Femur (tissue), 1 donor: ENCODE measurements around the gene MLLT3.

ENCODE experiments used
- DNase-seq: peaks from one replicate; pipeline ENCODE4 v3.0.0-alpha.2; 2017

Gene MLLT3

DNA sequence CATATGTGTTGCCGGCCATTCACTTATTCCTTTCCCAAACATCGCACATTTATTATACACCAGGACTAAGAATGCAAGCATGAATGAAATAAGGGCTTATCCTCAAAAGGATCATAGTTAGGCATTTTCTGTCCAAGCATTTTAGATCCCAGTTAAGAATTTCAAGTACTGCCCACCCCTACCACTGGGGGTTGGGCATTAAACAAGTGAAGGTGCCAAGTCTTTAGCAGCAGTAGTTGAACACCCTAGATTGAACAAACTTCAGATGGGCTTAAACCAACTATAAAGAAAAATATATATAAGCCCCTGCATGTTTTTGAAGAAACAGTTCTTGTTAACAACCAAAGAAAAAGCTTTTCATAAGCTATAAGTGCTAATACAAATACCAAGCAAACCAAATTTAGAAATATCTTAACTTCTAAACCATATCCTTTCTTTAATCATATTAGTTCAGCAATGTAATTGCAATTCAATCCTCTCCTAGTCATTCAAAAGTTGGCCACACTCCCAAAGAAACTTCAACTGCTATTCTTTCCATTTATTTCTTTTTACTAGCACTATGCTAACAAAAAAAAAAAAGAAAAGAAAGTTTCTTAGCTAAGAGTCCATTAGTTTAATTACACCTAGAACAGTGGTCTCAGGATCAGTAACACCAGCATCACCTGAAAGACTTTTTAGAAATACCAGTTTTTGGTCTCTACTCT is 149.8 kb downstream of the MLLT3 start:
- DNase-seq: no peak

DNA sequence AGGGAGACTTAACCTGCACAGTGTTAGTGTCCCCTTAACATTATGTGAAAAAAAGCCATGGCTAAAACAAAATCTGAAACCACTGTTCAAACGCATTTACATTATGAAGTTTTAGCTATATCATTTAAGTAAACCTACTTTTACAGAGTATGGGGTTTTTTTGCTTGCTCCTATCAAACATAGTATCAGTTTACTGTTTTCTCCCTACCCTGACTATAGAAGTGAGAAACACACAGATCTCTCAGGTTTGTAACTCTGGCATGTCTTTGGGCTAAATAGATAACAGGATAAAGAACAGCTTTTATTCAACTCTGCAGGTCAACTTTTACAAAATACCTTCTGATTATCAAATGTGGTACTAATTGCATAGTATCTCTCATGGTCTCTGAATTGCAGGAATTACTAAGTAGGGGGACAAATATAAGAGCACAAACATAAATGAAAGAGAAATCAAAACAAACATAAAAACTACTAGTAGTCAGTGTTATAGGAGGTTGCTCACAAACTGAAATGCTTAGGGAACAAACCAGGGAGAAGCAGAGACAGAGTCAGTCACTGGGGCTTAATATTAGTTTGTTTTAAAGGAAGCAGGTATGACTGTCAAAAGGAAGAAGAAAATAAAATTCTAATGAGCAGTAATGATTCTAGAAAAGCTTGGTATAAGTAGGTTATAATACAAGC is 155.8 kb downstream of the MLLT3 start:
- no peak for DNase-seq

DNA sequence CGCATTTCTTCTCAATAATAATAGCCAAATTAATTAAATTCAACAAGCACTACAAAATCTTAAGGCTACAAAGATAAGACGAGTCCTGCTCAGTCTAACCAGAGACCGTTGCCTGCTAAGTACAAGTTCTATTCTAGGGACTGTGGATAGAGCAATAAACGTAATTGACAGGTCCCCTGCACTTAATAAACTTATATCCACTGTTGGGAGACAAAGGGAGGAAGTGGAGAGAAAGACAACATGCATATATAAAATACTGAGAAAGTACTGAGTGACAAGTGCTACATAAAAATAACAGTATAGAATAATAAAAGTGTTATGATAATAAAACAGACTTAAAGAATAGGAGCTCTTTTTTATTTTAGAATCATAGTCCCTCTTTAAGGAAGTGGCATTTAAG is 158.1 kb downstream of the MLLT3 start:
- DNase-seq: no peak

DNA sequence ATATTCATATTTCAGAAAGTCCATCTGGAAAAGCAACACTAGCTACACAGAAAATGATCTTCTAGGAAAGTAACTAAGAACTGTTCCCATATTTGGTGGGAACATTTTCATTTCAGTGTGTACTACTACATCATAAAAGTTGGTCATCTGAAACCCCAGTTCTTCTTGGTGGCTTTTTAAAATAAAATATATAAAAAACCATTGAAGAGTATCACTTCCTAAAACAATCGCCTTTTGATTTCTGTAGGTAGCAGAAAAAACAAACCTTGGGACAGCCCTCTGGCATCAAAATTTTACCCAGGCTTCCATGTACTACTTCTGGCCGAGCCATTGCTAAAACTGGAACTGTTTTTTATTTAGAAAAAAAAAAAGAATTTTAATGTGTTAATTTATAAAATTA is 158.5 kb downstream of the MLLT3 start:
- DNase-seq: no peak

DNA sequence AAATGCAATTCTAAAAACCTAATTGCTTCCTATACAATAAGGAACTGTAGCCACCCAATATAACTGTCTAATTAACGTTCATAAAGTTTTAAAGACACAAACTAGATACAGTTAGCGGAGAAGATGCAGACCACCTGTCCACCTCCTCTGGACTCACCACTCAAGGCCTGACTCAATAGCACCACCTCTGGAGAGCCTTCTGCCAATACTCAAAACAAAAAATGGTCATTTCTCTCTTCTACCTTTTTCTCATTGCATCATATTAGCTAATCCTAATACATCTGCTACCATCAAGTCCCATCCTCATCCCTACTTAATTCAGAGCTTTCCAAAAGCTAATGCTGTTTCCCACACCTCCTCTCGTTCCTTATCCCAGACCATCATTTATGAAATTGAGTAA is 159.9 kb downstream of the MLLT3 start:
- no peak for DNase-seq

DNA sequence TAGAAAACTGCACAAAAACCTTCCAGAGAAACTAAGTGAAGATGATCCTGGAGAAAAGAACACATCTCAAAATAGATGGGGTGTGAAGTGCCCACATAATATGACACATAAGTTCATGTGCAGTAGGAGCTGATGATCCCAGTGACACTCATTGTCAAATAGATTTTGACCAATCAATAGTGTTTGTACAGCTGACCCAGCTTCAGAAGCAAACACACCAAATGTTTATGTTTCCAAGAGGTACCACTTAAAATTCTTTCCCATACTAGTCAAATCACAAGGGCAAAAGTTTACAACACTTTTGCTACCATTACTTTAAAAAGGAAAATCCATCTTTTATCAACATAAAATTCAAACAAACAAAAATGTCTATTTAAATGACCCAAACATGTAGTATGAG is 175.0 kb downstream of the MLLT3 start:
- no peak for DNase-seq

DNA sequence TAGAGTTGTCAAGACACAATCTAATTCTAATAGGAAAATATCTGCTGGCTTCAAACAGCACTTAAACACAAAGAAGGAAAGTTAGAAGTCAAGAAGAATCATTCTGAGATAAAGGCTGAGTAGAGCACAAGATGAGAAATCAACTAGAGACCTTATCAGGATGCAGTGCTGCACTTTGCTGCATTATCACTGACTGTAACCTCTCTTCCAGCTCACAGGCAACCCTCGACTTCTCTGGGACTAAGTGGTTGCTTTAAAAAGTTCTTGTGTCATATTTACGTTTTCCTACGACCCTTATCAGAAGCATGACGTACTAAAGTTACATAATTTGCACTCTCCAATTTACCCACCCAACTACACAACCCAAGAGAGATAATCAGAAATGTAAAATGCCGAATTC is 176.1 kb downstream of the MLLT3 start:
- DNase-seq: no peak

DNA sequence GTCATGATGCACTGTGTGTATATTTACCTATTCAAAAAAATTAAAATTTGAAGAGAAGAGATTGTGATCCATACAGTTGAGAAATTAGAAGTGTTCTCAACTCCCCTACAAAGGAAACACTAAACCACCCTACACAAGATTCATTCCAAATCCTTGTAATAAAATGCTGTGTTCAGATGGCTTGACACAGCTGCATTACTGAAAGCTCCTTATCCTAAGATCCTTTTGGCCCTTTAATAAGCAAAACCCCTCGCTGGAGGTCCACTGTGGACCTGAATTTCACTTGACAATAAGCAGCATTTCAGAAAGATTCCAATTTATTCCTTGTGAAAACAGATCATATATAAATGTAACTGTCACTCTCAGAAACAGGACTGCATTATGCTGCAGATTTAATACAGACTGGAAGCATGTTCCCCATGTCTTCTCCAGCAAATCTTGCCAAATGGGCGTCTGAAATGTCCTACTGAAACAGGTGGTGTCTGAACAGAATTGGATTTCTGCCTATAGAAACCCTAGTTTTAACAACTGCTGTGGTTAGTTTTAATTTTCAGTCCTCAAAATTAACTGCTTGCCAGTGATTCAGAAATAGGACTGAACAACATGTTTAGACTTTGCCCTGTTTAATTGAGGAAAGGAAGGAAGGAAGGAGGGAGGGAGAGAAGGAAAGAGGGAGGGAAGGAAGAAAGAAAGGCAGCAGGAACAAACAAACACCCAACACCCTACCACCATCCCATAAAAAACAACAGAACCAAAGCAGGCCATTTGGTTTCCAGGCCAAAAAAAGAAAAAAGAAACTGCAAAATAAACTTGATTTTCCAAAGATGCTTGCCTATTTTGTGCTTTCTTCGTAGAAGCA is 179.6 kb downstream of the MLLT3 start:
- DNase-seq: peak; percentile 19

DNA sequence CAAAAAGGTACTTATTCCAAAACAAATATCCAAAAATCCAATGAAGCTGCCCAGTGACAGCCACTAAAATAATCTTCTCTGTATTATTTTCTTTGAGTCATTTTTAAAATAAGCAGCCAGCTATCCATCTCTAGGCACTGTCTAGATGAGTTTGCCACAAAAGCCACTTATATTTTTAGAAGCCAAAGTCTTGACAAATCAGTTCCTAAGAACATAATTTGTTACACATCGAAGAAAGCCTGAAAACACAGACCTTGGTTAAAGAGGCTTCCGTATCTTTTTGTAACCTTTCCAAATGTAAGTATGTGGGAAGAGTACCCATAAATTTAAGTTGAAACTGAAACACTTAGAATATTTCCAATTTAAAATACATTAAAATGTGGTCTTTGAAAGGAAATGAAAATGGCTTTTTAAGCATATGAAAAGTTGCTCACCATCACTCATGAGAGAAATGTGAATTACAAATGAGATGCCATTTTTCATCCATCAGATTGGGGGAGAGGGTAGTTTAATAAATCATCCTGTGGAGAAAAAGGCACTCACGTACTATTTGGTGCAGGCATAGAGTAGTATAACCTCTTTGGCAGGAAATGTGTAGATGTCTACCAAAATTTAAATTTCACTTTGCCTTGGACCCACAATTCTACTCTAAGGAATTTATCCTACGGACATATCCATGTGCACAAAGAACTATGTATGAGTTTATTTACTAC is 180.4 kb downstream of the MLLT3 start:
- DNase-seq: no peak

DNA sequence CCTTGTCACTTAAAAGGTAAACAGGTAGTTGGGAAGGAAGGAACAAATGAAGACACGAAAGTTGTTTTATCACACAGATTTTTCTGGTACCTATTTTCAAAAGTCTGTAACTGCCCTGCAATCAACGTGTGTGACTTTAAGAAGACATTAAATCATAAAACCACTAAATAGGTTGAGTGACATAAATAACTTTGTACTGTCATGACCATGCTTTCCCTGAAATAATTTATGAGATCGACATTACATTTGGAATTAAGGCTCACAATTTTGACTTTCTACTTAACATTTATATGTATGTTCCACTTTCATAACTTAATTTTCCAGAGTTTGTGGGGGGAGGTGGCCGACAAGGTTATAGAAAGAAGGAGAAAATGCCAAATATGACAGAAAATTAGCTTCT is 181.1 kb downstream of the MLLT3 start:
- no peak for DNase-seq

DNA sequence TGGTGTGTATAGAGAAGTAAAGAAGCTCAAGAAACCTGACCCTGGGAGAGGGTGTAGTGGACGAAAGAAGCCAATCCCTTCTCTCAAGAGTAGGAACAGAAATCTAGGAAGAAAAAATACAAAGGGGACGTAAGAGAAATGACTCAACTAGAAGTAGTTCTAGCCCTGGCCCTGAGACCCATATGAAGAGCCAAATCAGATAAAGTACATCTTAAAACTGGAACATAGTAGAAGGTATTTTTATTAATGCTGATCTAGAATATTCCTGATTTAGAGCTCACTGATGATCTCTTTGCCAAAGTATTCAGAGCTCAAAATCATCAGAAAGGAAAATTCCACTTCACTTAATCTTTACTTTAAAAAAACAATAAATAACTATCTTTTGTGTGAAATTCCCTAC is 184.8 kb downstream of the MLLT3 start:
- no peak for DNase-seq

DNA sequence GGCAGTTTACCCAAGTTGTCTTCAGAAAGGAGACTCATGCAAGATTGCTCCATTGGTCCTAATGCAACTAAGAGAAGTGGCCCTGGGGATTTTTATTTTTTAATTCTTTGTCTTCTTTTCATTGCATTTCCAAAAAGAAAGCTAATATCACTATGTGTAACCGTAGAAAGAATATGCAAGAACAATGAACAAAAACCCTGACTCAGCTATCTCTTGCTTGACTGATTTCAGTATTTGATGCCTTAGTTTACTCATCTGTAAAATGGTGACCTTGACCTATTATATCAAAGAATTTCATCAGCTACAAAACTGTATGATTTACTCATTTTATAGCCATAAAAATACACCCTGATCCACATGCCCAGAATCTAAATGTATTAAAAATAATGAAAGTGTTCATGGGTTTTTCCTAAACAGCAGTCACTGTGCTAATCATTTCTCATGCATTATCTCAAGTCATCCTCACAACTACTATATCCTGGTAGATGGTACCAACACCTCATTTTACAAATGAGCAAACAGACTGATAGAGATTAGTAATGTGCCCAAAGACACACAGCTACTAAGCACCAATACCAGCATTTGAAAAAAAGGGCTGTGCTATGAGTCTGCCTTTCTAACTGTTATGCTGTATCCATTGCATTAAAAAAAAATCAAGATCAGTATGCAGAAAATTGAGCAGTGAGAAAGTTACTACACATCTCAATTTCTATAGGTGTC is 185.7 kb downstream of the MLLT3 start:
- DNase-seq: no peak

DNA sequence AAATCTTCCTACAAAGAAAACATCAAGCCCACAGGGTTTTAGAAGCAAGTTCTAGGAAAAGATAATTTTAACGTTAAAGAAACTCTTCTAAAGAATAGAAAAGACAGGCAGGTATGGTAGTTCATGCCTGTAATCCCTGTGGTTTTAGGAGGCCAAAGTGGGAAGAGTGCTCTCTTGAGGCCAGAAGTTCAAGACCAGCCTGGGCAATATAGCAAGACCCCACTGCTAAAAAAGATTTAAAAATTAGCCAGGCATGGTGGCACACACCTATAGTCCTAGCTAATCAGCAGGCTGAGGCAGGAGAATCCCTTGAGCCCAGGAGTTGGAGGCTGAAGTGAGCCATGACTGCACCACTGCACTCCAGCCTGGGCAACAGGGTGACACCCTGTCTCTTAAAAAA is 193.3 kb downstream of the MLLT3 start:
- no peak for DNase-seq

DNA sequence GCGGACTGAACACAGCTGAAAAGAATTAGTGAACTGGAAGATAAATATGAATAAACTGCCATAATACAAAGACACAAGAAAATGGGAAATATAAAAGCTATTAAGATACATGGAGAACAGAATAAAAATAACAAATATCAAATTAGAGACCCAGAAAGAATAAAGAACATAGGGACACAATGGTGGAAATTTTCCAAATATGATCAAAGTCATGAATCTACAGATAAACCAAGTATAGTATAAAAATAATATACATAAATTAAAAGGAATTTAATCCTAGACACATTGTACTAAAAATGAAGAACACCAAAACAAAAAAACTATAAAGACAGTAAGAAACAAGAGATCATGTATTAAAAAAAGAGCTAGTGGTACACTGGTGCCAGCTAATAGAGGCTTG is 194.9 kb downstream of the MLLT3 start:
- DNase-seq: no peak

DNA sequence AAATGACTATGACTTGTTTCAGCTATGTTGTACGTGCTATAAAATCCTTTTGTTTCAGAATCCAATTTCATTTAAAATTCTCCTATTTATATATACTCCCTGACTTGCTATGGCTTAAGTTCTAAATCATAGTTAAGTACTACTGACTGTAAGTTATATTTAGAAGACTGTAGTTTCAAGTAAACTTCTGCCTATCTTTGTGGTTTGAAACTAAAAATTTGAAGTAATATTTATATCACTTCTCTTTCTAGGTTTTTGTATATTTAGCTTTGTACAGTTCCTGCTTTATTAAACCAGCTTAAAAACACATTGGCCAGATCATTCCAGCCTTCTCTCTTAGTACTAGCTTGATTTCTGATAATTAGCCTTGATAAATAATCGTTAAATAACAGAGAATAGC is 196.3 kb downstream of the MLLT3 start:
- DNase-seq: no peak

DNA sequence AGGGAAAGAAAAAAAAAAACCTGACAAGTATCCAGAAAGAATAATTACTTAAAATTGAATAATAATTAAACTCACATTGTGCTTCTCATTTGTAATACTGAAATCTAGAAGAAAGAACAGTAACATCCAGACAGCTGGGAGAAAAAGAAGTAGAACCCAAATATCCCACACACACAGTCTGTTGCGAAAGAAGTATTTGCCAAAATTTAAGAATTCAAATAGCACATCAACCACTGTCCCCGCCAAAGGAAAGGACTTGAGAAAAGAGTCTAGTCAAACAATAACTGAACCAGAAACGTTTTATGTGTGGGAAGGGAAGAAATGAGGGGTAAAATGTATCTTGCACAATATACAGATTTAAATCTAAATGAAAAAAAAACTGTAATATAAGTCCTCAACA is 202.8 kb downstream of the MLLT3 start:
- DNase-seq: no peak

DNA sequence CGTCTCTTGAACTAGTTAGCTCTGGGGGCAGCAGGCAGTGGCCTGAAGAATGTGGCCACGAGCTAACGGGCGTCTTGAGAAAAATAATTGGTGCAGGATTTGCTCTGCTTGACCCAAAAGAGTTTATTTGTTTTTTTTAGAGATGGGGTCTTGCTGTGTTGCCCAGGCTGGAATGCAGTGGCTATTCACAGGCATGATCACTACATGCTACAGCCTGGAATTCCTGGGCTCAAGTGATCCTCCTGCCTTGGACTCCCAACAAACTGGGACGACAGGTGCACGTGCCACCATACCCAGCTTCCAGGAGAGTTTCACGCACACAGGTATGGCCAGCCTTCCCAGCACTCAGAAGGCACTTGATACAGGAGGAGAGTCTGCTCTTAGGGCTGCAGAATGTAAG is 203.8 kb downstream of the MLLT3 start:
- DNase-seq: no peak

DNA sequence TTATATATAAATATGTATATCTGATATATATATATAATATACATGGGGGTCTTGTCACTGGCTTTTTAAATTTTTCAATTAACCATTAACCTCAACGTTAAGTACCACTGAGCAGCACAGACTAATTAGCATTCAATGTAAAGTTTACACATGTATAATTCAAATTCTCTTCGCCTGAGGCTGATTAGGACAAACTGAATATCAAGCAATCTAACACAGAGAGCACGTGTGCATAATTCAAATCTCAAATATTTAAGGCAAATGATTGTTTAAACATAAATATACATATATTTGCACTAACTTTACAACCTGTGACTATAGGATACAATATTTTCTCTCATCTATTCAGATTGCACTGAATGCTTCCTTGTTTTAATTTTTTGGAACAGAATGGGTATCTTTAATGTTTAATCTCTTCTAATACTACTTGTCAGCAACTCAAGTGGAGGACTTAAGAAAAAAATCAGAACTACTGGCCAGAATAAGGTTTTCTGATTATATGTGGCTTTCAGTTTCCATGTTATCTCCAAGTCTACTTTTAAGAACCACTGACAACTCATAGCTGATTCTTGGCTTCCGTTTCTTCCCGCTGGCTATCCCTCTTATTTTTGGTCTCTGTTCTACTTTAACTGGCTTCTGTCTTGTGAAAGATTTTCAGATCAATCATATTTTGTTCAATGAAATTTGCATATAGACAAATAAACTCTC is 204.8 kb downstream of the MLLT3 start:
- DNase-seq: no peak

DNA sequence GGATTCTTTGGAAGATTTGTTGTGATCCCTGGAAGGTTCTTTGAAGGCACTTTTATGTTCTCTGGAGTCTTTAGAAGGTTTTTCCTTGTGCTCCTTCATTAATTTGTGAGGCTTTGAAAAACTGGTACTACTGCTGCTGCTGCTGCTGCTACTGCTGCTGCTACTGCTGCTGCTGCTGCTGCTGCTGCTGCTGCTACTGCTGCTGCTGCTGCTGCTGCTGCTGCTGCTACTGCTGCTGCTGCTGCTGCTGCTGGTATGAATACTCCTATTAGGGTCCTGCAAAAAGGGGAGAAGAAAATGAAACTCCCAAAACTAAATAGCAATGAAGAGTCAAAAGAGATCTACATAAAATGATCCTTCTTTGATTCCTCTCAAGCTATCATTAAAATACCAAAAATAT is 208.1 kb downstream of the MLLT3 start:
- no peak for DNase-seq

DNA sequence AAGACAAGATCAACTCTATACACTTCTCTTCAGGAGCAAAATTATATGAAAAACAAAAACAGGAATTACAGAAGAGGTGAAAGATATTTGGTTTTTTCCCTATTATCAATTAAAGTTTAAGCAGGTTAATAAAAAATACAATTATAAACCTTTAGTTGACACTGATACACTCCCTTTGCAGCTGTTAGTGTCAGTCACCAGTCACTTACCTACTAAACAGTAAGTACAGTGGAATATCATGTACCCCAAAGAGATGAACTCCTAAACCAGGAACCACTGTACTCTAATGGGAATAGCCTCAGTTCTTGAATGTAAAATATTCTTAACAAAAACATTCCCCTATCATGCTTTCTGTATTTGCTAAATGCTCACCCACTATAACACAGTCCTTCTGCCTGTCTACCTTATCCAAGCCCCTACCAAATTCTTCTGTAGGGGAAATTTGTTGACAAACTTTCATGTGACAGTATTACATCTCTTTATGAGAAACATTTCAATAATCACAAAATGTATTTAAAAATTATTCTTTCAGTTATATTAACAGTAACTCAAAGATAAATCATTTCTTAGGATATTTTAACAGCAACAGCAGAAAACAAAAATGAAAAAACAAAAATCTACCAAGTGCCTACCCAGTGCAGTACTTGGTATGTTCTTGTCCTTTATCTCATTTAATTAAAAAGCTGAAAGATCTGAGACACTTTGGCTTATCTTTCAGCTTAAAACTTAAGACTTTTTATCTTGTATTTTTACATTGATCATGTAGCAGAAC is 212.8 kb downstream of the MLLT3 start:
- DNase-seq: no peak

DNA sequence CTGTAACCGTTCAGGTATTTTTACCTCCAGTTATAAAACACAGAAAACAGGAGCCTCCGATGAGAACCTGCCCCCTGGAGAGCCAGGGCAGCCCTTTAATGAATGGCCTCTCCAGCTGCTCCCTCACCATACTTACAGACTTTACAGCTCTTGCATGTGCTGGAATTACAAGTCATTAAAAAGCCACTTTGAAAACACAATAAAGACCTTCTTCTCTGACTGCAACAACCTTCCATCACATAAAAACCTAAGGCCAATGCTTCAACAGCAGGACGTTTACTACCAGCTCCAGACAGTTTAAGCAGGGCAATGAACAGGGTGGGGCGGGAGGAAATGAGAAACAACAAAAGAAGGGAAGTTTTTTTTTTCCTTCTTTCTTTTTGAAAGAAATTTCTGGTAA is 213.8 kb downstream of the MLLT3 start:
- DNase-seq: no peak
